ENCODE results near the gene IQUB.

Gene IQUB

DNA sequence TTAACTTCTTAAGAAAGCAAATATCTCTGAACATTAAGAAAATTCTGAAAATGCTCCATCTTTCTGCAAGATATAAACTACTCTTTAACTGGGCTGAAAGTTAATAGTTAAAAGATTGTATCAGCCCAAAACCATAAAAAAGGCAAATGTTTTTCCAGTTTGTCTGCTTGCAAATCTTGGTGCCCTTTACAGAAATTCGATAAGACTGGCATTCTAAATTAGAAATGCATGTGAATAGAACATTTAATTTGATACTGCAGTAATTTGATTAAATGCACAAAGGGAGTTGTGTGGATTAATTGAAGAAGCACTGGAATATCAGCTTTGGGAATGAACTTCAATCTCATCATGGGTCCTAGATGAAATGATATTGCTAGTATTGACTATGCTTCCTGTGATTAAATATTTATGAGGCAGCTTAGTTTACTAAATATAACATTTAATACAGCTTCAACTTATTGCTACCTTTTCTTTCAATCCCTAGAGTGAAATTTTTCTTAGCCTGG is 78.4 kb downstream of the IQUB start:
- TF ChIP-seq, protein P1, sequence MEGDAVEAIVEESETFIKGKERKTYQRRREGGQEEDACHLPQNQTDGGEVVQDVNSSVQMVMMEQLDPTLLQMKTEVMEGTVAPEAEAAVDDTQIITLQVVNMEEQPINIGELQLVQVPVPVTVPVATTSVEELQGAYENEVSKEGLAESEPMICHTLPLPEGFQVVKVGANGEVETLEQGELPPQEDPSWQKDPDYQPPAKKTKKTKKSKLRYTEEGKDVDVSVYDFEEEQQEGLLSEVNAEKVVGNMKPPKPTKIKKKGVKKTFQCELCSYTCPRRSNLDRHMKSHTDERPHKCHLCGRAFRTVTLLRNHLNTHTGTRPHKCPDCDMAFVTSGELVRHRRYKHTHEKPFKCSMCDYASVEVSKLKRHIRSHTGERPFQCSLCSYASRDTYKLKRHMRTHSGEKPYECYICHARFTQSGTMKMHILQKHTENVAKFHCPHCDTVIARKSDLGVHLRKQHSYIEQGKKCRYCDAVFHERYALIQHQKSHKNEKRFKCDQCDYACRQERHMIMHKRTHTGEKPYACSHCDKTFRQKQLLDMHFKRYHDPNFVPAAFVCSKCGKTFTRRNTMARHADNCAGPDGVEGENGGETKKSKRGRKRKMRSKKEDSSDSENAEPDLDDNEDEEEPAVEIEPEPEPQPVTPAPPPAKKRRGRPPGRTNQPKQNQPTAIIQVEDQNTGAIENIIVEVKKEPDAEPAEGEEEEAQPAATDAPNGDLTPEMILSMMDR (IDR thresholded peaks at IDR 0.05), result no peak
- TF ChIP-seq ZFX (IDR thresholded peaks at IDR 0.05; ENCODE audit: borderline replicate concordance), result no peak
- H3K27ac ChIP-seq, result no peak overlapping the region

DNA sequence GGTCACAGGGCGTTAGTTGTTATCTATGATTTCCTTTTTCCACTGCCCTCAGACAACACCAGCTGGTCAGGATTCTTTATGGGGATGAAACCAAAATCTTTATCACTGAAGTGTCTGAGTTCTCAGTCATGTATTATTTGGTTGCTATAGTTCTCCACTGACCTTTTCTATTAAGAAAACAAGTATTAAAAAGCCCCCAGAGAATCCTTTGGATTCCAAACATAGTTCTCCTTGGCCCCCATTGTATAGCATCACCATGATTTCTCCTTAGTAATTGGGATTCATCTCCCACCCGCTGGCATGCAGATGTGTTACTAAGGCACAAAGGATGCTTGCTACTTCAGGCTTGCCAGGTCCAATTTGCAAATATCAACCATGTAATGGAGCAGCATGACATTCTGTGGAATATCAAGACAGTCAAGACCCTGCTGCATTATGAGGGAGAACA is 94.3 kb downstream of the IQUB start:
- TF ChIP-seq ZFX (IDR thresholded peaks at IDR 0.05; ENCODE audit: borderline replicate concordance), result no peak
- TF ChIP-seq, protein P1 (IDR thresholded peaks at IDR 0.05), result no peak
- no peak overlapping the region for H3K27ac ChIP-seq

DNA sequence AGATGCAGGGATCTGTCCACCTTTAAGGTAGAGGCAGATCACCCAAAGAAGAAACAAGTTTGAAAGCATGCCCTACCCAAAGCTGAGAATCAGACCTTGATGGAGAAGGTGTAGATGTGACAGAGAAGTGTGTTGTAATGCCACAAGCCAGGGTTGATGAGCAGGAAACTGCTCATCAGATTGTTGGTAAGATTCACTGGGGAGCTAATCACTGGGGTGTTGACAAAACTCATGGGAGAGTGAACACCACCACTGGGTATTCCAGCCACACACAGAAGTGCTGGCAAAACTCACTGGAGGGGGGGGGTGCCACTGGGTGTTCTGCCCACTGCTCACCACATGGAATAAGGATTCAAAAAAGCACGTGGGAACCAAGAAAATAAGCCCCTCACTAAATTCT is 95.2 kb downstream of the IQUB start:
- TF ChIP-seq ZFX (IDR thresholded peaks at IDR 0.05; ENCODE audit: borderline replicate concordance), result no peak
- no peak overlapping the region for H3K27ac ChIP-seq

DNA sequence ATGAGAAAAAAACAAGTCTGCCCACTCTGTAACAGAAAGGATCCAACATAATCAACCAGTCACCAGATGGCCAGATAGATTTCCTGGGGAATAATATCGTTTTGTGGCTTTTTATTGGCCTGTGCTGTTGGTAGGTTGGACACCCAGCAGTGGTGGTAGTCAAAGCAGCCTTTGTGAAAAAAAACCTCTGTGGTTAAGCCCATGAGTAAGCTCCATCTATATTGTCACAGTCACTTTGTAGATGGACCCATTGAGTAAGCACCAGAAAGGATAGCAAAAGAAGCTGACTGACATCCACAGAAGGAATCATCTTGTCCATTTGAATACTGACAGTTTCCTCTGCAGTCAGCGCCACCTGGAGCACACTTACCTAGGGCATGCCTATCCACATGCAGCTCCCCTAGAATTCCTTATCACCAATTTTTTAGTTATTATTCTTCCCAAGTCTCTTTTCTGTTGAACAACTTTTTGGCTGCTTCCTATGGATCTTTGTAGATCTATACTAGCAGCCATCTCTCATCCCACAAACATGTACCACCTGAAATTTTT is 96.9 kb downstream of the IQUB start:
- H3K27ac ChIP-seq, result no peak overlapping the region
- TF ChIP-seq, protein P1 (IDR thresholded peaks at IDR 0.05), result no peak
- no peak for TF ChIP-seq ZFX (IDR thresholded peaks at IDR 0.05; ENCODE audit: borderline replicate concordance)

DNA sequence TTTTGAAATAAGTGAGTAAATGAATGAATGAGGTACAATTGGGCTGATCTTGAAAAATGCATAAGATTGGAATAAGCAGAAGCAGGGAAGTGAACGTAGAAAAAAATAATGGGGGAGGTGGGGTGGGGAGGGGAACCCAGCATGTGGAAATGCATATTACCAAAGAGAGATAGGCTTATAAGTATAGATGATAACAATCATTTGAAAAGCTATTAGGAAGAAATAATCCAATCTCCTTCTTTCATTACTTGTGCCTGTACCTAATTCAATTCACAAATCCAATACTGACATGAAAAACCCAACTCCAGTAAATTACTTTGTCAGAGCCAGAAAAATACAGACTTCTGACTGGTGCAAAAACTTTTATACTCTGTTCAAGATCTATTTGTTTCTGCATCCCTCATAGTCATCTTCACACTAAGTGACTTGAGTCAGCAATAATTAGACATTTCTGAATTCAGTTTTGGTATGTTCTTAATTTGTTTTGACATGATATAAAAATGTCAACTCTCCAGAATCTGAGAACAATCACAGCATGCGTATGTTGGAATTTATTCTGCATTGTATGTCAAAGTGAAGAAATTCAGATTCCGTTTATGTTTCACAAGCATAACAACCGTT is 99.2 kb downstream of the IQUB start:
- no peak overlapping the region for H3K27ac ChIP-seq
- TF ChIP-seq, protein P1 (IDR thresholded peaks at IDR 0.05), result no peak
- no peak for TF ChIP-seq ZFX (IDR thresholded peaks at IDR 0.05; ENCODE audit: borderline replicate concordance)

DNA sequence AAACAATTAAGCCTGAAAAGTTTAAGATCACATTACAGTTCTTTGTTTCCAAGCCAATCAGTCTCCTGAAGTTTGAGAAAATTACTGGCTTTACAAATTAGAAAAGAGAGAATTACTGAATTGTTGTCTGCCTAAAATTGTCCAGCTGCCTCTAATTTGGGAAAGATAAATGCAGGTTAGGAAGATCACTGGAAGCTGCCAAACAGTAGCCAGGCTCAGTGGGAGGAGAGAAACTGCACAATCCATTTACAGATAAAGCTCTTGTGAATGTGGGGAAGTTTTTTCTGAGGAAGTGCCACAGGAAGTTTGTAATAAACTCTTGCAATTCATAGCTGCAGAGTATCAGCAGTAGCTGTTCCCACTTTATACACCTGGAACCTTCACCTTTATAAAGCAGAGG is 100.7 kb downstream of the IQUB start:
- TF ChIP-seq, protein P1 (IDR thresholded peaks at IDR 0.05), result no peak
- no peak for TF ChIP-seq ZFX (IDR thresholded peaks at IDR 0.05; ENCODE audit: borderline replicate concordance)

DNA sequence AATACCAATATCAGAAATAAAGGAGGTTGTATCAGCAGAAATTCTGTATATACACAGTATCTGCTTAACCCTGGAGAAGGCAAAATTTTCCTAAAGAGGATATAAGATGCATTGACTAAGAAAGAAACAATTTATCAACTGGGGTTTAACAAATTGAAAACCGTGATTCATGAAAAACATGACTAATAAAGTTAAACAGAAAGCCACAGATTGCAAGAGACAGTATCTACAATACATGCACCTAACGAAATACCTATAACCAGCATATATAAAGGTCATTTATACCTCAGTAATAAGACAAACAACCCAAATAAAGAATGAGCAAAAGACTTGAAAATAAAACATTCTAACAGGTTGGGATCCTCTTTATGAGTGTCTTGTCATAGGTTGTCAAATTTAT is 101.8 kb downstream of the IQUB start:
- H3K27ac ChIP-seq, result no peak overlapping the region
- TF ChIP-seq, protein P1 (IDR thresholded peaks at IDR 0.05), result no peak
- no peak for TF ChIP-seq ZFX (IDR thresholded peaks at IDR 0.05; ENCODE audit: borderline replicate concordance)

More for the DNA sequence above, 100.7 kb downstream of the IQUB start:
- no peak overlapping the region for H3K27ac ChIP-seq

Data from 22Rv1 (cell line).